Liver (tissue), 9 donors: Measurements from ENCODE around the gene INIP. TPM values are rescaled to one million over a fixed set of nuclear protein-coding genes. Genes with fewer than 3 reads are reported as not detected.
"Not testable (repeated sequence)": the region's sequence is repeated elsewhere in the genome, so short reads cannot be mapped to it uniquely, and the experiment has no call there.

Experiments
- DNase-seq: peaks from one replicate; pipeline ENCODE4 v3.0.0-alpha.2; 2017; ENCODE audit warnings: low spot score
- H3K27ac ChIP-seq, 2 donors: one replicate each; pipeline ENCODE4 v1.7.0; 2013; ENCODE audit warnings: inconsistent platforms in 2 of 2, low read length in 2 of 2, control low read depth in 1 of 2, low read depth in 1 of 2, mild to moderate bottlenecking in 1 of 2
- H3K27me3 ChIP-seq, 4 donors: one replicate each; pipeline versions ENCODE4 v1.6.1 to v1.7.0; 2013; ENCODE audit warnings: low read length in 3 of 4, inconsistent platforms in 1 of 4, mild to moderate bottlenecking in 1 of 4, moderate library complexity in 1 of 4; ENCODE audit not compliant: control insufficient read depth in 4 of 4, insufficient read depth in 4 of 4
- H3K36me3 ChIP-seq, 4 donors: one replicate each; pipeline versions ENCODE4 v1.6.1 to v1.7.0; 2013; ENCODE audit warnings: low read length in 3 of 4, mild to moderate bottlenecking in 3 of 4, low read depth in 1 of 4, moderate library complexity in 1 of 4; ENCODE audit not compliant: control insufficient read depth in 4 of 4, insufficient read depth in 3 of 4
- H3K4me1 ChIP-seq, 4 donors: one replicate each; pipeline versions ENCODE4 v1.6.1 to v1.7.0; 2013; ENCODE audit warnings: low read length in 3 of 4, mild to moderate bottlenecking in 3 of 4, moderate library complexity in 1 of 4; ENCODE audit not compliant: control insufficient read depth in 4 of 4, insufficient read depth in 4 of 4
- H3K4me3 ChIP-seq, 3 donors: one replicate each; pipeline versions ENCODE4 v1.6.1 to v1.7.0; 2013; ENCODE audit warnings: low read length in 3 of 3, control low read depth in 1 of 3, low read depth in 1 of 3, mild to moderate bottlenecking in 1 of 3
- H3K9ac ChIP-seq, 2 donors: one replicate each; pipeline ENCODE4 v1.7.0; 2013; ENCODE audit warnings: low read length in 2 of 2, mild to moderate bottlenecking in 2 of 2, moderate library complexity in 2 of 2, control low read depth in 1 of 2, low read depth in 1 of 2
- H3K9me3 ChIP-seq, 4 donors: one replicate each; pipeline versions ENCODE4 v1.6.1 to v1.7.0; 2013; ENCODE audit warnings: low read length in 3 of 4; ENCODE audit not compliant: control insufficient read depth in 4 of 4
- ATF3 ChIP-seq: IDR thresholded peaks from 2 replicates; pipeline ENCODE4 v1.6.1; 2016; ENCODE audit warnings: antibody characterized with exemption
- CTCF ChIP-seq: fragments of 150-350 bp; IDR thresholded peaks from 2 replicates; pipeline ENCODE4 v1.5.1; 2017; ENCODE audit warnings: improper control_type of control experiment, low read depth, low read length; ENCODE audit not compliant: missing input control
- EGR1 ChIP-seq, 2 donors: IDR thresholded peaks; 2 replicates each; pipeline ENCODE4 v1.6.1; 2016 to 2018; ENCODE audit warnings: antibody characterized with exemption in 2 of 2, low read depth in 2 of 2
- FOXA2 ChIP-seq: IDR thresholded peaks from 2 replicates; pipeline ENCODE4 v1.6.1; 2016; ENCODE audit warnings: antibody characterized with exemption
- GABPA ChIP-seq, 2 donors: IDR thresholded peaks in 1 of 2; conservative IDR thresholded peaks in 1 of 2; 2 replicates each; pipeline ENCODE4 v1.6.1; 2016; ENCODE audit warnings: antibody characterized with exemption in 2 of 2, mild to moderate bottlenecking in 1 of 2, moderate library complexity in 1 of 2
- HNF4A ChIP-seq, 2 donors: conservative IDR thresholded peaks; 2 replicates each; pipeline ENCODE4 v1.6.1; 2016; ENCODE audit warnings: antibody characterized with exemption in 2 of 2, mild to moderate bottlenecking in 2 of 2
- HNF4G ChIP-seq: IDR thresholded peaks from 2 replicates; pipeline ENCODE4 v1.6.1; 2016; ENCODE audit warnings: antibody characterized with exemption
- JUND ChIP-seq, 2 donors: IDR thresholded peaks; 2 replicates each; pipeline ENCODE4 v1.6.1; 2016; ENCODE audit warnings: antibody characterized with exemption in 2 of 2
- MAX ChIP-seq: IDR thresholded peaks from 2 replicates; pipeline ENCODE4 v1.6.1; 2016; ENCODE audit warnings: antibody characterized with exemption
- NR2F2 ChIP-seq: IDR thresholded peaks from 2 replicates; pipeline ENCODE4 v1.6.1; 2016; ENCODE audit warnings: antibody characterized with exemption
- REST ChIP-seq: IDR thresholded peaks from 2 replicates; pipeline ENCODE4 v1.6.1; 2016; ENCODE audit warnings: antibody characterized with exemption, mild to moderate bottlenecking
- RXRA ChIP-seq, 2 donors: IDR thresholded peaks; 2 replicates each; pipeline ENCODE4 v1.6.1; 2017 to 2018; ENCODE audit warnings: antibody characterized with exemption in 2 of 2, mild to moderate bottlenecking in 1 of 2
- TAF1 ChIP-seq: conservative IDR thresholded peaks from 2 replicates; pipeline ENCODE4 v1.6.1; 2016; ENCODE audit warnings: antibody characterized with exemption, mild to moderate bottlenecking
- YY1 ChIP-seq: IDR thresholded peaks from 2 replicates; pipeline ENCODE4 v1.6.1; 2016; ENCODE audit warnings: antibody characterized with exemption, mild to moderate bottlenecking
- WGBS: extraction: QIAGEN DNeasy Blood & Tissue Kit; methylation state at CpG from one replicate; pipeline ENCODE4 v1.1.7; 2013; 5-methylcytosine and 5-hydroxymethylcytosine counted together
- polyA plus RNA-seq, 2 donors: library from polyadenylated mRNA; stranded (reverse) in 1 of 2; unstranded in 1 of 2; fragments of 200-250 nt in 1 of 2; fragments of >200 nt in 1 of 2; fragmentation: Nextera tagmentation in 1 of 2; extraction: Ambion mirVana in 1 of 2; gene quantifications; one replicate each; pipeline versions ENCODE4 v1.2.1 to v1.2.3, GENCODE V29; 2013 to 2015
- total RNA-seq, 2 donors: library from RNA; depleted of rRNA; stranded (reverse); fragments of >200 nt; gene quantifications; one replicate each; pipeline ENCODE4 v1.2.3, GENCODE V29; 2014
- donor health status: healthy.
- donor health status: healthy.
- donor health status: healthy.
- donor health status: healthy.
- donor health status: healthy.

The INIP gene
- total and polyA plus RNA-seq, 4 donors: 6.2 to 13.3 (median 10.2) TPM

- H3K9ac ChIP-seq: no peak overlapping the region
- TF ChIP-seq REST: no peak
- TF ChIP-seq JUND (IDR thresholded peaks at IDR 0.05): no peak
- TF ChIP-seq FOXA2: no peak
- no peak for TF ChIP-seq EGR1 (IDR thresholded peaks at IDR 0.05; ENCODE audit: low read depth in 2 of 2)
- no peak for TF ChIP-seq YY1
- no peak for TF ChIP-seq CTCF
- TF ChIP-seq MAX: no peak
- TF ChIP-seq ATF3: no peak
- no peak for TF ChIP-seq HNF4G
- no peak for TF ChIP-seq RXRA (IDR thresholded peaks at IDR 0.05)
- no peak for TF ChIP-seq GABPA (IDR thresholded peaks at IDR 0.05 in 1 of 2, conservative IDR thresholded peaks at IDR 0.05 in 1 of 2)
- TF ChIP-seq TAF1: no peak
- no peaks in the 10 kb centered on the region for H3K4me1 ChIP-seq
- no peak overlapping the region for H3K4me3 ChIP-seq
- peaks cover 0 to 11% (median 5%) of the 10 kb centered on the region in 4 donors for H3K9me3 ChIP-seq
- no peaks in the 10 kb centered on the region for H3K27me3 ChIP-seq
- H3K36me3 ChIP-seq: no peaks in the 10 kb centered on the region
- no peak overlapping the region for H3K27ac ChIP-seq
- no peak for DNase-seq
Observed at GRCh38 chr9:112677040-112677439, 40.9 kb downstream of the INIP start.

- H3K4me1 ChIP-seq, H3K9me3 ChIP-seq, H3K27ac ChIP-seq, H3K4me3 ChIP-seq, H3K36me3 ChIP-seq, DNase-seq, H3K27me3 ChIP-seq, H3K9ac ChIP-seq: not testable (repeated sequence)
- 97% methylated on average over 4 of the region's 4 CpGs for WGBS
Observed at GRCh38 chr9:112673221-112673620, 44.7 kb downstream of the INIP start.

- no peaks in the 10 kb centered on the region for H3K36me3 ChIP-seq
- no peak overlapping the region for H3K9ac ChIP-seq
- TF ChIP-seq NR2F2: no peak
- TF ChIP-seq CTCF: no peak
- no peak for TF ChIP-seq HNF4A (conservative IDR thresholded peaks at IDR 0.05)
- TF ChIP-seq GABPA (IDR thresholded peaks at IDR 0.05 in 1 of 2, conservative IDR thresholded peaks at IDR 0.05 in 1 of 2): no peak
- no peak for TF ChIP-seq EGR1 (IDR thresholded peaks at IDR 0.05; ENCODE audit: low read depth in 2 of 2)
- 80% methylated on average over 7 of the region's 7 CpGs for WGBS
- H3K4me3 ChIP-seq: no peak overlapping the region
- H3K9me3 ChIP-seq: no peaks in the 10 kb centered on the region
- H3K27ac ChIP-seq: no peak overlapping the region
- DNase-seq: no peak
- H3K4me1 ChIP-seq: no peaks in the 10 kb centered on the region
- H3K27me3 ChIP-seq: no peaks in the 10 kb centered on the region
Observed at GRCh38 chr9:112670991-112671625, 46.8 kb downstream of the INIP start.
